ENCODE measurements around the gene EIF4H. TPM values are rescaled to one million over a fixed set of nuclear protein-coding genes. Genes with fewer than 3 reads are reported as not detected.

The EIF4H gene
- total and polyA plus RNA-seq, 9 of the 15 experiments (the other 6 are each of a cell fraction or from before 2014, with no cell fraction given) = 11.0 to 435 (median 319) TPM

GRCh38 chr7:74183653-74184450, 9.7 kb downstream of the EIF4H start (continued):
- TF ChIP-seq CEBPG (CRISPR knock-in tag; IDR thresholded peaks at IDR 0.05) (no peak), CEBPG (tag; conservative IDR thresholded peaks at IDR 0.05 in 1 of 2, IDR thresholded peaks at IDR 0.05 in 1 of 2) (no peak), CAMTA2 (CRISPR knock-in tag; conservative IDR thresholded peaks at IDR 0.05) (no peak), PATZ1 (CRISPR knock-in tag; IDR thresholded peaks at IDR 0.05; ENCODE audit: borderline replicate concordance) (no peak), KDM4B (IDR thresholded peaks at IDR 0.05; ENCODE audit: borderline replicate concordance in 2 of 2, low read depth in 1 of 2) (no peak), ILF3 (IDR thresholded peaks at IDR 0.05; ENCODE audit: borderline replicate concordance) (no peak)

- Histone ChIP-seq H3K36me3 (ENCODE audit: control insufficient read depth, insufficient read depth, low read length) (peaks cover 96% of the 10 kb centered on the region), H3K27ac (ENCODE audit: extremely low read depth, low read depth, low read length) (no peak overlapping the region), H3K4me3 (no peak overlapping the region), H3K9me3 (replicated peaks; ENCODE audit: control insufficient read depth, insufficient read depth, low read depth, low read length) (no peaks in the 10 kb centered on the region), H4K20me1 (replicated peaks; ENCODE audit: control insufficient read depth, insufficient read depth, low read length) (peaks cover 80% of the 10 kb centered on the region), H3K4me2 (ENCODE audit: insufficient read depth, low read length) (no peak overlapping the region), H3K9ac (ENCODE audit: insufficient read depth in 1 of 2, low read depth in 2 of 2, low read length in 2 of 2) (no peak overlapping the region), H3K79me2 (ENCODE audit: control insufficient read depth, insufficient read depth, low read length) (peaks cover 98% of the 10 kb centered on the region), H3K9me1 (ENCODE audit: control insufficient read depth, insufficient read depth, low read length) (no peaks in the 10 kb centered on the region), H3K27me3 (ENCODE audit: control insufficient read depth in 2 of 2, insufficient read depth in 2 of 2, low read length in 2 of 2) (no peaks in the 10 kb centered on the region), H3K4me1 (replicated peaks in 1 of 2; ENCODE audit: control insufficient read depth in 2 of 2, insufficient read depth in 2 of 2, low read length in 2 of 2) (no peaks in the 10 kb centered on the region; a peak in 2 of 5 replicates), H2AFZ (ENCODE audit: low read depth, low read length) (no peak overlapping the region)
- intact Hi-C loops (cut with micrococcal nuclease) (no loop called here), in situ Hi-C loops (cut with MboI) (no loop called here)
- ChIA-PET CTCF (ENCODE audit: low intra/inter-chr PET ratio) (no interaction called here), POLR2A (interaction anchor here (3.5 kb wide), 1 partner anchor 9 kb away, joined by 18 read pairs; no protein-coding TSS in a partner anchor)
- no peak for FAIRE-seq
- TF ChIP-seq LEF1 (IDR thresholded peaks at IDR 0.05) = no peak
- peak; percentile 54; the same call in 1 of the 2 replicates for TF ChIP-seq ZNF121 (CRISPR knock-in tag; conservative IDR thresholded peaks at IDR 0.05)
- WGBS (ENCODE audit: insufficient coverage, low coverage, missing lambda C conversion rate) = 87% methylated on average over 6 of the region's 6 CpGs
- DNase-seq (ENCODE audit: extremely low read depth in 1 of 4, low spot score in 3 of 4) = no peak
- ATAC-seq = no peak
- BruUV-seq (replicated peaks) = no TSS peak
These were observed 10.9 kb downstream of the EIF4H start for GRCh38 chr7:74185016-74185415.

Data from K562 (cell line).